K562 (cell line): ENCODE measurements around the gene C17orf114.
A peak's percentile ranks its signal among the peaks of the same experiment; 100 is the strongest.

Experiments used
- CHCHD3 ChIP-seq: fragments of 250-450 bp; sonication (Bioruptor Pico); IDR thresholded peaks from 2 replicates; pipeline ENCODE4 v2.1.2; 2022; ENCODE audit warnings: mild to moderate bottlenecking
- CREB5 ChIP-seq: fragments of 250-450 bp; sonication (Bioruptor Pico); IDR thresholded peaks from 2 replicates; pipeline ENCODE4 v1.5.0; 2020; ENCODE audit warnings: mild to moderate bottlenecking
- CXXC5 ChIP-seq: fragments of 250-450 bp; sonication (Bioruptor Pico); IDR thresholded peaks from 2 replicates; pipeline ENCODE4 v1.8.0; 2022; ENCODE audit warnings: inconsistent platforms, mild to moderate bottlenecking, moderate library complexity
- ELK3 ChIP-seq: fragments of 450-650 bp; formaldehyde crosslinking; IDR thresholded peaks from 2 replicates; pipeline ENCODE4 v1.4.0; 2020; ENCODE audit warnings: mild to moderate bottlenecking
- HMGN3 ChIP-seq: IDR thresholded peaks from 2 replicates; pipeline ENCODE4 v1.6.1; 2011; ENCODE audit warnings: borderline replicate concordance, low read depth, mild to moderate bottlenecking, mixed read lengths, low read length; ENCODE audit not compliant: insufficient read length; ENCODE audit errors: extremely low read depth
- KDM1A ChIP-seq, 2 experiments: fragments of 450-650 bp; IDR thresholded peaks; 2 replicates each; pipeline ENCODE4 v1.6.1; 2016; ENCODE audit warnings: mild to moderate bottlenecking in 2 of 2
- MTF1 ChIP-seq: fragments of 250-450 bp; sonication (Bioruptor Pico); IDR thresholded peaks from 2 replicates; pipeline ENCODE4 v1.9.0; 2021; ENCODE audit warnings: moderate library complexity, mild to moderate bottlenecking, inconsistent platforms, borderline replicate concordance
- NBN ChIP-seq: fragments of 450-650 bp; IDR thresholded peaks from 2 replicates; pipeline ENCODE4 v1.6.1; 2016; ENCODE audit warnings: low read depth, mild to moderate bottlenecking
- PHF21A ChIP-seq: fragments of 450-650 bp; IDR thresholded peaks from 2 replicates; pipeline ENCODE4 v1.6.1; 2017; ENCODE audit warnings: low read depth, borderline replicate concordance
- RBM22 ChIP-seq: fragments of 200-400 bp; formaldehyde crosslinking; IDR thresholded peaks from 2 replicates; pipeline ENCODE4 v1.6.1; 2018; ENCODE audit warnings: low read length, low read depth; ENCODE audit not compliant: poor library complexity, severe bottlenecking
- RBM25 ChIP-seq: fragments of 200-400 bp; formaldehyde crosslinking; IDR thresholded peaks from 2 replicates; pipeline ENCODE4 v1.6.1; 2018; ENCODE audit warnings: low read length, low read depth, moderate library complexity; ENCODE audit not compliant: severe bottlenecking
- SFPQ ChIP-seq: fragments of 200-400 bp; formaldehyde crosslinking; IDR thresholded peaks from 2 replicates; pipeline ENCODE4 v1.6.1; 2017; ENCODE audit warnings: mild to moderate bottlenecking, low read depth, low read length, moderate library complexity
- TCFL5 ChIP-seq: fragments of 250-450 bp; sonication (Bioruptor Pico); conservative IDR thresholded peaks from 2 replicates; pipeline ENCODE4 v1.6.1; 2021; ENCODE audit warnings: mild to moderate bottlenecking, moderate library complexity, matching md5 sums
- TEAD1 ChIP-seq, 2 experiments: fragments of 450-650 bp in 1 of 2; sonication (generic) in 1 of 2; formaldehyde crosslinking; IDR thresholded peaks; 2 replicates each; pipeline versions ENCODE4 v1.4.0 to v1.8.0; 2020 to 2022; ENCODE audit warnings: mild to moderate bottlenecking in 2 of 2, missing genetic modification reagents in 1 of 2
- U2AF2 ChIP-seq: fragments of 200-400 bp; formaldehyde crosslinking; optimal IDR thresholded peaks from 2 replicates; pipeline ENCODE3; 2017; ENCODE audit warnings: low read depth, mild to moderate bottlenecking, low read length
- ZKSCAN3 ChIP-seq: fragments of 250-450 bp; sonication (Bioruptor Pico); IDR thresholded peaks from 2 replicates; pipeline ENCODE4 v1.4.0; 2020
- ZNF140 ChIP-seq: fragments of 250-450 bp; sonication (Bioruptor Pico); IDR thresholded peaks from 2 replicates; pipeline ENCODE4 v1.8.0; 2021; ENCODE audit warnings: moderate library complexity, mild to moderate bottlenecking, inconsistent platforms
- ZNF280B ChIP-seq: fragments of 250-450 bp; sonication (Bioruptor Pico); IDR thresholded peaks from 2 replicates; pipeline ENCODE4 v1.5.1; 2021; ENCODE audit warnings: mild to moderate bottlenecking

Gene C17orf114

GRCh38 chr17:4833178-4833940, 31.2 kb upstream of the C17orf114 start, which contains the start of gene MINK1 (continued):
- TF ChIP-seq ZNF280B (no peak), CXXC5 (CRISPR knock-in tag) (peak; percentile 88), TEAD1 (CRISPR knock-in tag; IDR thresholded peaks at IDR 0.05) (no peak), MTF1 (no peak), CREB5 (no peak), CHCHD3 (CRISPR knock-in tag) (no peak), HMGN3 (peak; percentile 49), U2AF2 (no peak), ZKSCAN3 (CRISPR knock-in tag) (no peak), KDM1A (IDR thresholded peaks at IDR 0.05) (peak in 1 of 2 experiments; percentile 36; a peak in 1 of 4 replicates), ELK3 (no peak), PHF21A (no peak), ZNF140 (CRISPR knock-in tag) (no peak), TCFL5 (CRISPR knock-in tag) (no peak), NBN (no peak), RBM25 (peak; percentile 66), SFPQ (no peak), RBM22 (no peak)
